GM23338 (cell line): ENCODE results near the gene ROCK2. TPM values are rescaled to one million over a fixed set of nuclear protein-coding genes. Genes with fewer than 3 reads are reported as not detected.

Experiments used
- ATAC-seq: fragments of 200-7000 bp; cut with Tn5 transposase; 3 replicates; pipeline ENCODE4 v1.9.1; 2020
- DNase-seq: peaks from one replicate; pipeline ENCODE4 v3.0.0-alpha.2; 2015; ENCODE audit warnings: low spot score
- H2AFZ ChIP-seq: fragments of 200-600 bp; sonication (generic); 2 replicates; pipeline ENCODE4 v1.8.0; 2016; ENCODE audit warnings: antibody characterized with exemption, mild to moderate bottlenecking, moderate library complexity
- H3F3A ChIP-seq: fragments of 200-600 bp; sonication (generic); replicated peaks from 2 replicates; pipeline ENCODE4 v1.8.0; 2017; ENCODE audit warnings: antibody characterized with exemption, mixed run types, low read depth
- H3K27ac ChIP-seq: fragments of 200-600 bp; sonication (generic); 2 replicates; pipeline ENCODE4 v1.6.1; 2016; ENCODE audit warnings: low read depth
- H3K27me3 ChIP-seq: fragments of 200-600 bp; sonication (generic); 2 replicates; pipeline ENCODE4 v1.8.0; 2016; ENCODE audit warnings: mild to moderate bottlenecking, mixed run types, moderate library complexity; ENCODE audit not compliant: insufficient read depth
- H3K36me3 ChIP-seq: fragments of 200-600 bp; sonication (generic); 2 replicates; pipeline ENCODE4 v1.8.0; 2016; ENCODE audit warnings: mild to moderate bottlenecking; ENCODE audit not compliant: insufficient read depth
- H3K4me1 ChIP-seq: fragments of 200-600 bp; sonication (generic); 2 replicates; pipeline ENCODE4 v1.8.0; 2016; ENCODE audit warnings: mild to moderate bottlenecking, moderate library complexity; ENCODE audit not compliant: insufficient read depth
- H3K4me2 ChIP-seq: fragments of 200-600 bp; sonication (generic); 2 replicates; pipeline ENCODE4 v1.7.1; 2017; ENCODE audit warnings: mixed run types
- H3K4me3 ChIP-seq: fragments of 200-600 bp; sonication (generic); 2 replicates; pipeline ENCODE4 v1.6.1; 2016; ENCODE audit warnings: mixed run types
- H3K79me2 ChIP-seq: fragments of 200-600 bp; sonication (generic); replicated peaks from 2 replicates; pipeline ENCODE4 v1.8.0; 2017; ENCODE audit warnings: mild to moderate bottlenecking; ENCODE audit not compliant: insufficient read depth
- H3K9me2 ChIP-seq: fragments of 200-600 bp; sonication (generic); 2 replicates; pipeline ENCODE4 v1.8.0; 2017; ENCODE audit not compliant: insufficient read depth
- H4K20me1 ChIP-seq: fragments of 200-600 bp; sonication (generic); replicated peaks from 2 replicates; pipeline ENCODE4 v1.8.0; 2017; ENCODE audit warnings: mild to moderate bottlenecking; ENCODE audit not compliant: insufficient read depth
- H3K27ac Mint-ChIP-seq: 2 replicates; pipeline ENCODE4 v1.8.0; 2020; ENCODE audit warnings: inconsistent platforms, mild to moderate bottlenecking, moderate library complexity, mixed read lengths
- H3K27me3 Mint-ChIP-seq: 3 replicates; pipeline ENCODE4 v1.8.0; 2022; ENCODE audit warnings: low read depth, mild to moderate bottlenecking, moderate library complexity, mixed read lengths, inconsistent platforms; ENCODE audit not compliant: insufficient read depth, poor library complexity
- H3K36me3 Mint-ChIP-seq: 3 replicates; pipeline ENCODE4 v1.8.0; 2021; ENCODE audit warnings: low read depth, mild to moderate bottlenecking, inconsistent platforms, moderate library complexity, mixed read lengths
- H3K4me1 Mint-ChIP-seq: 3 replicates; pipeline ENCODE4 v1.8.0; 2020; ENCODE audit warnings: mild to moderate bottlenecking, inconsistent platforms, mixed read lengths
- H3K4me3 Mint-ChIP-seq: 3 replicates; pipeline ENCODE4 v1.8.0; 2021; ENCODE audit warnings: moderate library complexity, mild to moderate bottlenecking, inconsistent platforms, mixed read lengths
- H3K9me3 Mint-ChIP-seq: 3 replicates; pipeline ENCODE4 v1.8.0; 2020; ENCODE audit warnings: moderate library complexity, mild to moderate bottlenecking, inconsistent platforms, mixed read lengths
- CREB1 ChIP-seq: fragments of 250-450 bp; sonication (Bioruptor Pico); IDR thresholded peaks from 2 replicates; pipeline ENCODE4 v1.5.0; 2020; ENCODE audit warnings: low read depth, mild to moderate bottlenecking, moderate library complexity
- EZH2 ChIP-seq: fragments of 200-600 bp; sonication (generic); IDR thresholded peaks from one replicate; pipeline ENCODE4 v1.8.0; 2017; ENCODE audit warnings: antibody characterized with exemption, mild to moderate bottlenecking, low read depth; ENCODE audit not compliant: unreplicated experiment
- NANOG ChIP-seq: IDR thresholded peaks from 2 replicates; pipeline ENCODE4 v1.6.1; 2016; ENCODE audit warnings: antibody characterized with exemption, borderline replicate concordance
- REST ChIP-seq: IDR thresholded peaks from one replicate; pipeline ENCODE4 v1.6.1; 2018; ENCODE audit warnings: antibody characterized with exemption; ENCODE audit not compliant: unreplicated experiment
- ZNF114 ChIP-seq: fragments of 250-450 bp; sonication (Bioruptor Pico); IDR thresholded peaks from 2 replicates; pipeline ENCODE4 v1.5.0; 2020; ENCODE audit warnings: mild to moderate bottlenecking, moderate library complexity
- ZNF331 ChIP-seq: fragments of 250-450 bp; sonication (Bioruptor Pico); IDR thresholded peaks from 2 replicates; pipeline ENCODE4 v1.5.0; 2020; ENCODE audit warnings: low read depth, mild to moderate bottlenecking, moderate library complexity
- polyA plus RNA-seq: library from polyadenylated mRNA; unstranded; fragments of >200 nt; fragmentation: Nextera tagmentation; extraction: Ambion mirVana; gene quantifications from 2 replicates; pipeline ENCODE4 v1.2.1, GENCODE V29; 2016
- total RNA-seq: library from RNA; depleted of rRNA; stranded (reverse); fragments of >200 nt; shearing (Covaris generic); gene quantifications from 2 replicates; pipeline ENCODE4 v1.2.3, GENCODE V29; 2014

The ROCK2 gene
- total and polyA plus RNA-seq, 2 experiments from 2014 or later = 16.4 to 28.0 TPM

GRCh38 chr2:11385216-11385615 lies 40.8 kb upstream of the ROCK2 start (continued):
- TF ChIP-seq REST = no peak
- TF ChIP-seq ZNF331 (CRISPR knock-in tag) = no peak
- TF ChIP-seq CREB1 (CRISPR knock-in tag) = no peak
- no peak for TF ChIP-seq ZNF114 (CRISPR knock-in tag)
- TF ChIP-seq EZH2 = no peak

GRCh38 chr2:11379558-11379957 lies 35.1 kb upstream of the ROCK2 start:
- TF ChIP-seq ZNF114 (CRISPR knock-in tag) (no peak), REST (no peak), NANOG (no peak)
- H3K27me3 Mint-ChIP-seq = peaks cover 4% of the 10 kb centered on the region
- no peaks in the 10 kb centered on the region; the same call in 2 of the 3 replicates for H3K36me3 Mint-ChIP-seq
- peaks cover 7% of the 10 kb centered on the region for H3K4me1 Mint-ChIP-seq
- Histone ChIP-seq H3K4me3 (no peak overlapping the region), H3K27ac (no peak overlapping the region), H3K79me2 (no peaks in the 10 kb centered on the region), H3K4me1 (peaks cover 4% of the 10 kb centered on the region; the same call in 1 of the 2 replicates), H4K20me1 (no peaks in the 10 kb centered on the region), H3K27me3 (no peaks in the 10 kb centered on the region), H3K4me2 (no peak overlapping the region), H3K36me3 (no peaks in the 10 kb centered on the region), H3F3A (no peaks in the 10 kb centered on the region), H3K9me2 (0 out of 2 replicates have a peak, but pooled peaks cover 3% of the 10 kb centered on the region), H2AFZ (no peak overlapping the region)
- DNase-seq (no peak), ATAC-seq (no peak)
- H3K27ac Mint-ChIP-seq = no peak overlapping the region
- no peak overlapping the region for H3K4me3 Mint-ChIP-seq
- H3K9me3 Mint-ChIP-seq = no peaks in the 10 kb centered on the region
